Measurements from ENCODE around the gene LDB3.

LDB3 gene

GRCh38 chr10:86775056-86775869 lies 107.0 kb downstream of the LDB3 start:
- no peak for DNase-seq (ENCODE audit: low spot score)
- TF ChIP-seq CTCF (IDR thresholded peaks at IDR 0.05; ENCODE audit: extremely low read depth, missing control alignments), result no peak

- DNase-seq (ENCODE audit: low spot score), result no peak
- TF ChIP-seq CTCF (IDR thresholded peaks at IDR 0.05; ENCODE audit: extremely low read depth, missing control alignments), result no peak
These were observed 107.5 kb downstream of the LDB3 start for GRCh38 chr10:86775870-86776180.

GRCh38 chr10:86779220-86780017 lies 111.1 kb downstream of the LDB3 start:
- DNase-seq (ENCODE audit: low spot score), result no peak

GRCh38 chr10:86782701-86783418 lies 114.5 kb downstream of the LDB3 start:
- no peak for DNase-seq (ENCODE audit: low spot score)
- TF ChIP-seq CTCF (IDR thresholded peaks at IDR 0.05; ENCODE audit: extremely low read depth, missing control alignments), result no peak

More at GRCh38 chr10:86779220-86780017, 111.1 kb downstream of the LDB3 start:
- TF ChIP-seq CTCF (IDR thresholded peaks at IDR 0.05; ENCODE audit: extremely low read depth, missing control alignments), result no peak

- no peak for TF ChIP-seq CTCF (IDR thresholded peaks at IDR 0.05; ENCODE audit: extremely low read depth, missing control alignments)
- no peak for DNase-seq (ENCODE audit: low spot score)
These were observed 116.7 kb downstream of the LDB3 start for GRCh38 chr10:86785037-86785436.

All from GM20000 (cell line).